HEK293T (cell line): ENCODE measurements around the gene DCDC1.

Experiments used
- CTCF ChIA-PET: fragments of 350-600 bp; formaldehyde crosslinking; extraction: SDS; loops from one replicate; lab custom pipeline; 2021; ENCODE audit warnings: antibody characterized with exemption, inconsistent platforms; lab: Yijun Ruan, JAX
- POLR2A ChIA-PET: fragments of 350-600 bp; formaldehyde crosslinking; extraction: SDS; loops from one replicate; lab custom pipeline; 2020; ENCODE audit warnings: antibody characterized with exemption, inconsistent platforms; lab: Yijun Ruan, JAX
- DNase-seq: peaks from one replicate; pipeline ENCODE4 v3.0.0; 2012; ENCODE audit warnings: mixed read lengths; ENCODE audit errors: extremely low spot score
- ARNT ChIP-seq: fragments of 450-650 bp; IDR thresholded peaks from 2 replicates; pipeline ENCODE4 v1.6.1; 2017; ENCODE audit warnings: mild to moderate bottlenecking
- BHLHE40 ChIP-seq: fragments of 450-650 bp; IDR thresholded peaks from 2 replicates; pipeline ENCODE4 v1.6.1; 2016; ENCODE audit warnings: mild to moderate bottlenecking, moderate library complexity, borderline replicate concordance
- CTBP1 ChIP-seq: fragments of 450-650 bp; IDR thresholded peaks from 2 replicates; pipeline ENCODE4 v1.6.1; 2016; ENCODE audit warnings: borderline replicate concordance
- ELF4 ChIP-seq: fragments of 450-650 bp; IDR thresholded peaks from 2 replicates; pipeline ENCODE4 v1.6.1; 2017; ENCODE audit warnings: antibody characterized with exemption
- FOXA1 ChIP-seq: fragments of 450-650 bp; IDR thresholded peaks from 2 replicates; pipeline ENCODE4 v1.6.1; 2016; ENCODE audit warnings: mild to moderate bottlenecking
- FOXK2 ChIP-seq: fragments of 450-650 bp; IDR thresholded peaks from 2 replicates; pipeline ENCODE4 v1.6.1; 2016; ENCODE audit warnings: mild to moderate bottlenecking
- FOXM1 ChIP-seq: fragments of 450-650 bp; IDR thresholded peaks from 2 replicates; pipeline ENCODE4 v1.6.1; 2017; ENCODE audit warnings: mild to moderate bottlenecking, borderline replicate concordance
- HDGF ChIP-seq: fragments of 450-650 bp; IDR thresholded peaks from 2 replicates; pipeline ENCODE4 v1.6.1; 2017; ENCODE audit warnings: antibody characterized with exemption, borderline replicate concordance
- L3MBTL2 ChIP-seq: fragments of 450-650 bp; conservative IDR thresholded peaks from 2 replicates; pipeline ENCODE4 v1.6.1; 2016; ENCODE audit warnings: mild to moderate bottlenecking
- LEF1 ChIP-seq: fragments of 450-650 bp; IDR thresholded peaks from 2 replicates; pipeline ENCODE4 v1.6.1; 2017; ENCODE audit warnings: mild to moderate bottlenecking, borderline replicate concordance
- NFRKB ChIP-seq: fragments of 450-650 bp; IDR thresholded peaks from 2 replicates; pipeline ENCODE4 v1.6.1; 2016; ENCODE audit warnings: mild to moderate bottlenecking, moderate library complexity
- PKNOX1 ChIP-seq: fragments of 450-650 bp; IDR thresholded peaks from 2 replicates; pipeline ENCODE4 v1.6.1; 2016
- SP1 ChIP-seq: fragments of 450-650 bp; IDR thresholded peaks from 2 replicates; pipeline ENCODE4 v1.6.1; 2017
- SUZ12 ChIP-seq: fragments of 450-650 bp; IDR thresholded peaks from 2 replicates; pipeline ENCODE4 v1.6.1; 2016; ENCODE audit warnings: mild to moderate bottlenecking
- TARDBP ChIP-seq: fragments of 450-650 bp; IDR thresholded peaks from 2 replicates; pipeline ENCODE4 v1.6.1; 2016
- ZNF384 ChIP-seq: fragments of 450-650 bp; IDR thresholded peaks from 2 replicates; pipeline ENCODE4 v1.6.1; 2016

The DCDC1 gene

GRCh38 chr11:30902929-30903328 lies 466.6 kb downstream of the DCDC1 start:
- ChIA-PET POLR2A (no interaction called here), CTCF (interaction anchor here (3.0 kb wide), 1 partner anchor 11 kb away, joined by 11 read pairs; no protein-coding TSS in a partner anchor)
- TF ChIP-seq BHLHE40 (no peak), FOXM1 (no peak), NFRKB (no peak), SP1 (no peak), LEF1 (no peak), ZNF384 (no peak), TARDBP (no peak), HDGF (no peak), SUZ12 (no peak), FOXA1 (no peak), FOXK2 (no peak), L3MBTL2 (no peak), ARNT (no peak), PKNOX1 (no peak), ELF4 (no peak), CTBP1 (no peak)
- no peak for DNase-seq

GRCh38 chr11:30895046-30895445 lies 474.5 kb downstream of the DCDC1 start:
- TF ChIP-seq FOXA1 (no peak), SP1 (no peak), NFRKB (no peak), HDGF (no peak)
- ChIA-PET CTCF (interaction anchor here (0.6 to 0.8 kb wide), 2 partner anchors 309 to 467 kb away, joined by 3 read pairs; partner anchors contain the start of gene MPPED2), POLR2A (no interaction called here)
- DNase-seq = no peak

- no peak for TF ChIP-seq L3MBTL2
- TF ChIP-seq BHLHE40 = no peak
- no peak for TF ChIP-seq SP1
- no peak for TF ChIP-seq TARDBP
- no peak for TF ChIP-seq ELF4
- no peak for TF ChIP-seq FOXM1
- no peak for TF ChIP-seq HDGF
- no peak for TF ChIP-seq LEF1
- no peak for TF ChIP-seq FOXA1
- no peak for TF ChIP-seq ZNF384
- no peak for TF ChIP-seq FOXK2
- TF ChIP-seq SUZ12 = no peak
- no peak for TF ChIP-seq PKNOX1
- TF ChIP-seq CTBP1 = no peak
- TF ChIP-seq NFRKB = no peak
- no peak for TF ChIP-seq ARNT
- POLR2A ChIA-PET = no interaction called here
- DNase-seq = no peak
- CTCF ChIA-PET = no interaction called here
These were observed 476.2 kb downstream of the DCDC1 start for GRCh38 chr11:30893318-30893717.

- TF ChIP-seq LEF1 (no peak), SP1 (no peak), SUZ12 (no peak), FOXK2 (no peak), NFRKB (no peak), ARNT (no peak), PKNOX1 (no peak), HDGF (no peak), ELF4 (no peak), FOXM1 (no peak)
- DNase-seq = no peak
- POLR2A ChIA-PET = no interaction called here
- CTCF ChIA-PET = no interaction called here
These were observed 480.3 kb downstream of the DCDC1 start for GRCh38 chr11:30889143-30889794.

GRCh38 chr11:30879322-30880005 lies 490.1 kb downstream of the DCDC1 start:
- POLR2A ChIA-PET = no interaction called here
- TF ChIP-seq PKNOX1 = no peak
- DNase-seq = no peak
- CTCF ChIA-PET = interaction anchor here (0.7 to 1.0 kb wide), 2 partner anchors 8 to 9 kb away, joined by 3 to 4 read pairs; no protein-coding TSS in a partner anchor

- ChIA-PET CTCF (interaction anchor here (0.7 kb wide), 1 partner anchor 260 kb away, joined by 3 read pairs; no protein-coding TSS in a partner anchor), POLR2A (no interaction called here)
- no peak for DNase-seq
- no peak for TF ChIP-seq ELF4
- TF ChIP-seq FOXA1 = no peak
- TF ChIP-seq FOXM1 = no peak
- TF ChIP-seq HDGF = no peak
- TF ChIP-seq PKNOX1 = no peak
- no peak for TF ChIP-seq FOXK2
- TF ChIP-seq L3MBTL2 = no peak
- TF ChIP-seq TARDBP = no peak
- no peak for TF ChIP-seq ZNF384
- no peak for TF ChIP-seq CTBP1
- no peak for TF ChIP-seq SUZ12
- no peak for TF ChIP-seq ARNT
These were observed 491.1 kb downstream of the DCDC1 start for GRCh38 chr11:30878400-30878799.
